ENCODE results near the gene PRKCD. TPM values are rescaled to one million over a fixed set of nuclear protein-coding genes. Genes with fewer than 3 reads are reported as not detected.

Gene PRKCD
- total RNA-seq, 2 donors from 2014 or later = 15.5 to 16.9 TPM

- H3K36me3 ChIP-seq (replicated peaks in 1 of 2; ENCODE audit: insufficient read depth in 1 of 2, low read depth in 2 of 2) = no peaks in the 10 kb centered on the region
- peak in 2 of 3 donors; percentile 32 to 43 for TF ChIP-seq POLR2A (IDR thresholded peaks at IDR 0.05)
- TF ChIP-seq, protein P1, sequence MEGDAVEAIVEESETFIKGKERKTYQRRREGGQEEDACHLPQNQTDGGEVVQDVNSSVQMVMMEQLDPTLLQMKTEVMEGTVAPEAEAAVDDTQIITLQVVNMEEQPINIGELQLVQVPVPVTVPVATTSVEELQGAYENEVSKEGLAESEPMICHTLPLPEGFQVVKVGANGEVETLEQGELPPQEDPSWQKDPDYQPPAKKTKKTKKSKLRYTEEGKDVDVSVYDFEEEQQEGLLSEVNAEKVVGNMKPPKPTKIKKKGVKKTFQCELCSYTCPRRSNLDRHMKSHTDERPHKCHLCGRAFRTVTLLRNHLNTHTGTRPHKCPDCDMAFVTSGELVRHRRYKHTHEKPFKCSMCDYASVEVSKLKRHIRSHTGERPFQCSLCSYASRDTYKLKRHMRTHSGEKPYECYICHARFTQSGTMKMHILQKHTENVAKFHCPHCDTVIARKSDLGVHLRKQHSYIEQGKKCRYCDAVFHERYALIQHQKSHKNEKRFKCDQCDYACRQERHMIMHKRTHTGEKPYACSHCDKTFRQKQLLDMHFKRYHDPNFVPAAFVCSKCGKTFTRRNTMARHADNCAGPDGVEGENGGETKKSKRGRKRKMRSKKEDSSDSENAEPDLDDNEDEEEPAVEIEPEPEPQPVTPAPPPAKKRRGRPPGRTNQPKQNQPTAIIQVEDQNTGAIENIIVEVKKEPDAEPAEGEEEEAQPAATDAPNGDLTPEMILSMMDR (IDR thresholded peaks at IDR 0.05) = no peak
- DNase-seq (peak in 2 of 4 donors; percentile 42 to 56), ATAC-seq (no peak)
- H3K4me3 ChIP-seq = no peak overlapping the region
- no peaks in the 10 kb centered on the region for H3K27me3 ChIP-seq
- H3K9me3 ChIP-seq = no peaks in the 10 kb centered on the region
- intact Hi-C loops (cut with DNase I) = no loop called here
- peak overlapping the region; percentile 90 to 97 (median 95) for H3K27ac ChIP-seq
- 13 to 21% methylated on average over 5 to 36 of the region's 36 CpGs for WGBS, 2 donors
- H3K4me1 ChIP-seq = peaks cover 91% of the 10 kb centered on the region
Measured at GRCh38 chr3:53156368-53156834, 4.6 kb upstream of the PRKCD start.

GRCh38 chr3:53157974-53158580 lies 2.9 kb upstream of the PRKCD start:
- no peak for ATAC-seq
- intact Hi-C loops (cut with DNase I) = no loop called here

DNA sequence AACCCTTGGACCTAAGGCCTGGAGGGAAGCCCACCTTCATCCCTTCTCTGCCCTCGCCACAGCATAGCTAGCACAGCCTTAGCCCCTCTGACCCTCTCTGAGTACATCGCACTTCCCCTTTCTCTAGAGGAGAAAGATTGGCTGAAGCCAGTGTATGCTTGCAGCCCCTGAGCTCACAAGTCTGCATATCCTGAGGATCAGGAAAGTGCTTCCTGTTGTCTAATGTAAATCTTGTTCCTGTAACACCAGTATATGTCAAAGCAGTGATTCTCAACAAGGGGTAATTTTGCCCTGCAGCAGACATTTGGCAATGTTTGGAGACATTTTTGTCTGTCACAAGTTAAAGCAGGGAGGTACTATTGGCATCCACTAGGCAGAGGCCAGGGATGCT lies 2.2 kb upstream of the PRKCD start:
- TF ChIP-seq POLR2A (IDR thresholded peaks at IDR 0.05) = no peak
- TF ChIP-seq, protein P1 (IDR thresholded peaks at IDR 0.05) = no peak
- 76 to 83% methylated on average over 2 of the region's 2 CpGs for WGBS, 2 donors
- H3K4me1 ChIP-seq = peaks cover 79% of the 10 kb centered on the region

More at GRCh38 chr3:53157974-53158580, 2.9 kb upstream of the PRKCD start:
- WGBS, 2 donors = 50% methylated on average over 2 to 3 of the region's 3 CpGs
- Histone ChIP-seq H3K36me3 (replicated peaks in 1 of 2; ENCODE audit: insufficient read depth in 1 of 2, low read depth in 2 of 2) (no peaks in the 10 kb centered on the region), H3K4me3 (no peak overlapping the region), H3K9me3 (no peaks in the 10 kb centered on the region), H3K27ac (peak overlapping the region; percentile 90 to 97 (median 95)), H3K4me1 (peaks cover 79% of the 10 kb centered on the region), H3K27me3 (no peaks in the 10 kb centered on the region)
- no peak for TF ChIP-seq POLR2A (IDR thresholded peaks at IDR 0.05)
- TF ChIP-seq, protein P1 (IDR thresholded peaks at IDR 0.05) = no peak
- DNase-seq = peak; percentile 46 to 65 (median 54)

DNA sequence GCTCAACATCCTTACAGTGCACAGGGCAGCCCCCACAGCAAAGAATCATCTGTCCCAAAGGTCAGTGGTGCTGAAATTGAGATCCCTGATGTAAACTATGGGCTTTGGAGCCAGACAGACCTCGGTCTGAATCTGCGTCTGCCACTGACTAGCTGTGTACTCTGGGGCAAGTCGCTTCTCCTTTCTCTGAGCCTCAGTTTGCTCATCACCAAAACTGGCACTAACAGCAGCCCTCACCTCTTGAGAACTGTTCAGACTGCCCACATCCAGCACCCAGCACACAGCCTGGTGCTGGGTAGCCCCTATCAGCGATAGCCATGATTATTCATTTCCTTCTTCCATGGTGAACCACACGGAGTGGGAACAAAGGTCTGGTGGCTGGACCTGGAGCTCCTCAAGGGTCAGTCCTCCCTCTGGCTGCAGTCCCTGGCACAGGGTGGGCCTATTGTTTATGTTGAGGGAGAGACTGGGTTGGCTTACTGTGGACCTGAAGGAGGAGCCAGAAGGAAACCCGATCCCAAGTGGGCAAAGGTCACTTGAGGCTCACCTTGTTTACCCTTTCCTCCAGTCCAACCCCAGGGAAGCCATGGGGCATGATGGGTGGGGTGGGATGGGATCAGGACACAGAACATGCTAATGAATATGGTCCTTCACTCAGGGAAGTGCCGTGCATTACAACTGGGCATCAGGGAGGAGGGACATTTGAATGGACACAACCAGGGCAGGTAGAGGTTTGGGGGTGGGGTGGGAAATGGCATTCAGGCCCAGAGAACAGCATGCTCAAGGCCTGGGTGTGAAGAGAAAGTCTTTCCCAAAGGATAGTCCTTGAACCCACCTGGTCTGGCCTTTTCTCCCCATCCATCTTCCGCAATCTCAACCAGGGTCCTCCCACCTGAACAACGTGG lies 1.6 kb upstream of the PRKCD start:
- WGBS, 2 donors = 21 to 33% methylated on average over 8 to 9 of the region's 9 CpGs
- Histone ChIP-seq H3K4me3 (no peak overlapping the region), H3K4me1 (peaks cover 78% of the 10 kb centered on the region)

More for the DNA sequence above, 2.2 kb upstream of the PRKCD start:
- ATAC-seq (no peak), DNase-seq (no peak)
- H3K36me3 ChIP-seq (replicated peaks in 1 of 2; ENCODE audit: insufficient read depth in 1 of 2, low read depth in 2 of 2) = no peaks in the 10 kb centered on the region
- intact Hi-C loops (cut with DNase I) = no loop called here
- no peaks in the 10 kb centered on the region for H3K27me3 ChIP-seq
- no peak overlapping the region for H3K4me3 ChIP-seq
- no peaks in the 10 kb centered on the region for H3K9me3 ChIP-seq
- H3K27ac ChIP-seq = peak overlapping the region; percentile 90 to 97 (median 95)

More for the DNA sequence above, 1.6 kb upstream of the PRKCD start:
- TF ChIP-seq, protein P1 (IDR thresholded peaks at IDR 0.05) = peak in 3 of 7 experiments; percentile 19 to 54 (median 51)
- TF ChIP-seq POLR2A (IDR thresholded peaks at IDR 0.05) = peak in 2 of 3 donors; percentile 32 to 36
- H3K36me3 ChIP-seq (replicated peaks in 1 of 2; ENCODE audit: insufficient read depth in 1 of 2, low read depth in 2 of 2) = no peaks in the 10 kb centered on the region
- H3K27me3 ChIP-seq = no peaks in the 10 kb centered on the region
- H3K9me3 ChIP-seq = no peaks in the 10 kb centered on the region
- DNase-seq = peak; percentile 88 to 96 (median 94)
- H3K27ac ChIP-seq = peak overlapping the region; percentile 90 to 97 (median 95)
- ATAC-seq = peak; percentile 55
- intact Hi-C loops (cut with DNase I) = no loop called here

All from body of pancreas (tissue), 4 donors.